H9 (cell line): Measurements from ENCODE around the gene LYSMD4. TPM values are rescaled to one million over a fixed set of nuclear protein-coding genes. Genes with fewer than 3 reads are reported as not detected.

Experiments used
- DNase-seq: peaks from one replicate; pipeline ENCODE4 v3.0.0-alpha.2; 2017
- H2AFZ ChIP-seq: one replicate; pipeline ENCODE4 v1.6.1; 2013; ENCODE audit warnings: mild to moderate bottlenecking, low read length, control low read depth, moderate library complexity
- H2AK5ac ChIP-seq: 2 replicates; pipeline ENCODE4 v1.6.1; 2013; ENCODE audit warnings: low read length, control low read depth, mixed read lengths; ENCODE audit not compliant: insufficient read length
- H2BK120ac ChIP-seq: one replicate; pipeline ENCODE4 v1.6.1; 2013; ENCODE audit warnings: low read depth, mild to moderate bottlenecking, low read length, control low read depth, inconsistent platforms; ENCODE audit not compliant: poor library complexity, severe bottlenecking
- H2BK12ac ChIP-seq: 2 replicates; pipeline ENCODE4 v1.6.1; 2013; ENCODE audit warnings: low read length, control low read depth, mixed read lengths, low read depth; ENCODE audit not compliant: insufficient read length
- H2BK15ac ChIP-seq: 2 replicates; pipeline ENCODE4 v1.6.1; 2013; ENCODE audit warnings: low read depth, low read length, control low read depth
- H2BK20ac ChIP-seq: one replicate; pipeline ENCODE4 v1.6.1; 2013; ENCODE audit warnings: low read depth, mild to moderate bottlenecking, low read length, control low read depth, inconsistent platforms; ENCODE audit not compliant: poor library complexity, severe bottlenecking
- H2BK5ac ChIP-seq: 2 replicates; pipeline ENCODE4 v1.6.1; 2013; ENCODE audit warnings: low read length, control low read depth, mixed read lengths; ENCODE audit not compliant: insufficient read length
- H3K14ac ChIP-seq: 2 replicates; pipeline ENCODE4 v1.6.1; 2013; ENCODE audit warnings: low read length, control low read depth; ENCODE audit not compliant: insufficient read depth
- H3K18ac ChIP-seq: 2 replicates; pipeline ENCODE4 v1.6.1; 2013; ENCODE audit warnings: low read depth, mild to moderate bottlenecking, mixed read lengths, low read length, control low read depth; ENCODE audit not compliant: insufficient read length
- H3K23ac ChIP-seq: 2 replicates; pipeline ENCODE4 v1.6.1; 2013; ENCODE audit warnings: low read length, control low read depth, mixed read lengths, low read depth; ENCODE audit not compliant: insufficient read length
- H3K23me2 ChIP-seq: 2 replicates; pipeline ENCODE4 v1.6.1; 2013; ENCODE audit warnings: low read depth, mild to moderate bottlenecking, mixed read lengths, low read length, control low read depth; ENCODE audit not compliant: insufficient read length, poor library complexity, severe bottlenecking
- H3K27ac ChIP-seq: 2 replicates; pipeline ENCODE4 v1.5.1; 2013; ENCODE audit warnings: low read length, control low read depth, mixed read lengths, low read depth; ENCODE audit not compliant: insufficient read length
- H3K27me3 ChIP-seq: 2 replicates; pipeline ENCODE4 v1.6.1; 2013; ENCODE audit warnings: low read length, control low read depth, inconsistent platforms; ENCODE audit not compliant: insufficient read depth
- H3K4ac ChIP-seq: 2 replicates; pipeline ENCODE4 v1.6.1; 2013; ENCODE audit warnings: low read depth, mild to moderate bottlenecking, control low read depth, inconsistent platforms, low read length, moderate library complexity
- H3K4me1 ChIP-seq: 2 replicates; pipeline ENCODE4 v1.6.1; 2013; ENCODE audit warnings: low read length, control low read depth, inconsistent platforms; ENCODE audit not compliant: insufficient read depth
- H3K4me2 ChIP-seq: 2 replicates; pipeline ENCODE4 v1.6.1; 2013; ENCODE audit warnings: low read length, control low read depth, mixed read lengths; ENCODE audit not compliant: insufficient read length, insufficient read depth
- H3K56ac ChIP-seq: 2 replicates; pipeline ENCODE4 v1.6.1; 2013; ENCODE audit warnings: low read depth, mild to moderate bottlenecking, mixed read lengths, low read length, control low read depth; ENCODE audit not compliant: insufficient read length
- H3K79me1 ChIP-seq: 2 replicates; pipeline ENCODE4 v1.6.1; 2013; ENCODE audit warnings: low read depth, mild to moderate bottlenecking, moderate library complexity, low read length, control low read depth, inconsistent platforms; ENCODE audit not compliant: insufficient read depth, poor library complexity, severe bottlenecking
- H3K79me2 ChIP-seq: 2 replicates; pipeline ENCODE4 v1.6.1; 2013; ENCODE audit warnings: low read length, control low read depth, inconsistent platforms; ENCODE audit not compliant: insufficient read depth
- H3K9ac ChIP-seq: 2 replicates; pipeline ENCODE4 v1.6.1; 2013; ENCODE audit warnings: low read length, control low read depth, mixed read lengths; ENCODE audit not compliant: insufficient read length; ENCODE audit errors: extremely low read depth
- H3K9me3 ChIP-seq: one replicate; pipeline ENCODE4 v1.6.1; 2013; ENCODE audit warnings: low read depth, low read length, inconsistent platforms; ENCODE audit not compliant: control insufficient read depth
- H3T11ph ChIP-seq: one replicate; pipeline ENCODE4 v1.6.1; 2013; ENCODE audit warnings: mild to moderate bottlenecking, low read length, control low read depth, inconsistent platforms
- H4K20me1 ChIP-seq: one replicate; pipeline ENCODE4 v1.6.1; 2013; ENCODE audit not compliant: control insufficient read depth, insufficient read length, insufficient read depth
- H4K5ac ChIP-seq: 2 replicates; pipeline ENCODE4 v1.6.1; 2013; ENCODE audit warnings: low read depth, mild to moderate bottlenecking, mixed read lengths, low read length, control low read depth; ENCODE audit not compliant: insufficient read length
- H4K8ac ChIP-seq: replicated peaks from 2 replicates; pipeline ENCODE4 v1.6.1; 2013; ENCODE audit warnings: low read length, control low read depth, mixed read lengths, low read depth; ENCODE audit not compliant: insufficient read length
- H4K91ac ChIP-seq: 2 replicates; pipeline ENCODE4 v1.6.1; 2013; ENCODE audit warnings: low read depth, mild to moderate bottlenecking, moderate library complexity, mixed read lengths, low read length, control low read depth; ENCODE audit not compliant: insufficient read length
- H3K27ac Mint-ChIP-seq, 3 experiments: 2 replicates in 2 of 3; 3 replicates in 1 of 3; pipeline ENCODE4 v1.8.0; 2020 to 2021; ENCODE audit warnings: mixed read lengths in 3 of 3, mild to moderate bottlenecking in 1 of 3, moderate library complexity in 1 of 3
- H3K27me3 Mint-ChIP-seq: 2 replicates; pipeline ENCODE4 v1.8.0; 2021; ENCODE audit warnings: low read depth, mild to moderate bottlenecking, moderate library complexity, mixed read lengths
- H3K36me3 Mint-ChIP-seq, 3 experiments: 2 replicates in 2 of 3; 3 replicates in 1 of 3; pipeline ENCODE4 v1.8.0; 2020 to 2021; ENCODE audit warnings: low read depth in 3 of 3, mixed read lengths in 3 of 3; ENCODE audit not compliant: insufficient read depth in 1 of 3
- H3K4me1 Mint-ChIP-seq, 2 experiments: 2 replicates each; pipeline ENCODE4 v1.8.0; 2020; ENCODE audit warnings: mixed read lengths in 2 of 2
- H3K4me3 Mint-ChIP-seq, 2 experiments: 2 replicates in 1 of 2; 3 replicates in 1 of 2; pipeline ENCODE4 v1.8.0; 2020 to 2021; ENCODE audit warnings: mild to moderate bottlenecking in 2 of 2, mixed read lengths in 2 of 2, moderate library complexity in 1 of 2
- H3K9me3 Mint-ChIP-seq, 2 experiments: 2 replicates in 1 of 2; 3 replicates in 1 of 2; pipeline ENCODE4 v1.8.0; 2020; ENCODE audit warnings: mild to moderate bottlenecking in 2 of 2, mixed read lengths in 2 of 2, moderate library complexity in 1 of 2
- CTCF ChIP-seq: fragments of 200-600 bp; sonication (generic); conservative IDR thresholded peaks from 3 replicates; pipeline ENCODE4 v1.8.0; 2021; ENCODE audit warnings: antibody characterized with exemption, mild to moderate bottlenecking
- WGBS: extraction: QIAGEN DNeasy Blood & Tissue Kit; methylation state at CpG from one replicate; pipeline ENCODE4 v1.1.7; 2013; ENCODE audit warnings: missing lambda C conversion rate, low lambda C conversion rate, mixed read lengths; ENCODE audit not compliant: insufficient read length; ENCODE audit errors: extremely low coverage; 5-methylcytosine and 5-hydroxymethylcytosine counted together
- total RNA-seq: library from RNA; stranded (reverse); gene quantifications from 2 replicates; pipeline ENCODE4 v1.2.1, GENCODE V29; 2021

Gene LYSMD4
- total RNA-seq, 1 experiment from 2014 or later, result 10.0 TPM

- Histone ChIP-seq H3K23ac (no peak overlapping the region), H3K4ac (no peak overlapping the region), H2BK5ac (no peak overlapping the region), H3K4me1 (no peaks in the 10 kb centered on the region), H3K23me2 (no peaks in the 10 kb centered on the region), H3K9me3 (no peaks in the 10 kb centered on the region), H3K79me1 (no peaks in the 10 kb centered on the region), H3K4me2 (no peak overlapping the region), H2BK12ac (no peak overlapping the region), H3K27ac (no peak overlapping the region), H2AK5ac (no peak overlapping the region), H2AFZ (no peak overlapping the region), H3K79me2 (no peaks in the 10 kb centered on the region), H3K9ac (no peak overlapping the region), H4K91ac (no peak overlapping the region), H2BK15ac (no peak overlapping the region), H2BK20ac (no peak overlapping the region), H4K5ac (no peak overlapping the region), H3K56ac (no peak overlapping the region), H3K18ac (no peak overlapping the region), H4K8ac (no peak overlapping the region), H3K14ac (no peak overlapping the region), H3T11ph (no peak overlapping the region), H4K20me1 (no peaks in the 10 kb centered on the region), H3K27me3 (no peaks in the 10 kb centered on the region), H2BK120ac (no peak overlapping the region)
- H3K27me3 Mint-ChIP-seq, result no peaks in the 10 kb centered on the region; the same call in 1 of the 2 replicates
- H3K27ac Mint-ChIP-seq, result no peak overlapping the region
- WGBS, result no CpG with 5 or more reads among the region's 1 CpG
- no peak for TF ChIP-seq CTCF
- no peaks in the 10 kb centered on the region for H3K4me1 Mint-ChIP-seq
- peaks cover 31 to 54% (median 47%) of the 10 kb centered on the region in 3 experiments for H3K36me3 Mint-ChIP-seq
- DNase-seq, result no peak
- peaks cover 17 to 21% of the 10 kb centered on the region in 2 experiments for H3K9me3 Mint-ChIP-seq
- no peak overlapping the region for H3K4me3 Mint-ChIP-seq
Measured at GRCh38 chr15:99682455-99682854, 50.8 kb downstream of the LYSMD4 start.
